ENCODE results near the gene CCS.
"Not testable (repeated sequence)": the region's sequence is repeated elsewhere in the genome, so short reads cannot be mapped to it uniquely, and the experiment has no call there.

Gene CCS

GRCh38 chr11:66561178-66561974 lies 31.6 kb upstream of the CCS start:
- DNase-seq: no peak

GRCh38 chr11:66561975-66562248 lies 31.1 kb upstream of the CCS start:
- no peak for DNase-seq

GRCh38 chr11:66562275-66562674 lies 30.7 kb upstream of the CCS start:
- no peak for DNase-seq

GRCh38 chr11:66562907-66563583 lies 29.9 kb upstream of the CCS start:
- DNase-seq: no peak

GRCh38 chr11:66563832-66564231 lies 29.2 kb upstream of the CCS start:
- DNase-seq: no peak

- DNase-seq: no peak
Measured at GRCh38 chr11:66564538-66564937, 28.4 kb upstream of the CCS start.

GRCh38 chr11:66564984-66565383 lies 28.0 kb upstream of the CCS start:
- no peak for DNase-seq

GRCh38 chr11:66566221-66566620 lies 26.8 kb upstream of the CCS start:
- DNase-seq: no peak

GRCh38 chr11:66567787-66568123 lies 25.2 kb upstream of the CCS start:
- DNase-seq: no peak

DNA sequence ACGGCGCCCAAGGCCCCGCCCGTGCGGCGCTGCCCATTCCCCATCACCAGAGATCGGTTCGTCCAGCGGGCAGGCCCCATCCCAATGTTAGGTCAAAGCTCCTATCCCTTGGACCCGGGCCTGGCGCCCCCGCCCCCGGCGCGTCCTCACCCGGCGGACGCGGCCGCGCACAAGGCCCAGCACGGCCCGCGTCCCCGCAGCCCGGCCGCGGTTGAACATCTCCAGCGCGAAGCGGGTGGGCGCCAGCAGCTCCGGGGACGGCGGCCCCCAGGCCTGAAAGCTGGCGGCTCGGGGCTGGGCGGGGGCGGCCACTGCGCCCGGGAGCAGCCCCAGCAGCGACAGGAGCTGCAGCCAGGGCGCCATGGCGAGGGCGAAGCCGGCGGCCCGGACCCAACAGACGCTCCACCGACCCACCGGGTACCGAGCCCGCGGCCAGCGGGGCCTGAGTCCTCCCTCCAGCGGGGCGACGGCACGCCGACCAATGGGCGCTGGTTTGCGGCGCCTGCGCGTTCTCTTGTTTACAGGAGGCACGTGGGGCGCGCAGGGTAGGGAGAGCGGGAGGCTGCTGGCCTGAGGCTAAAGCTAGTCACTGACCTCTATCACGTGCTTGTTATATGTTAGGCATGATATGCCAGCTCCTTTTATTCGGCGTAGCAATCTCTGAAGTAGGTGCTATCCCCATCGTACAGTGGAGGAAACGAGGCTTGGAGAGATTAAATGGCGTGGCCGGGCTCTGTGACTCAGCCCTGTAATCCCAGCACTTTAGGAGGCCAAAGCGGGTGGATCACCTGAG lies 24.7 kb upstream of the CCS start, which contains the start of gene CTSF:
Gene CTSF, minus strand, starts transcription at position 483 of the 793 bp plus-strand sequence. Its CDS starts 120 bp downstream, at position 363.
- peak; percentile 59 for DNase-seq

GRCh38 chr11:66569076-66569475 lies 23.9 kb upstream of the CCS start:
- DNase-seq: no peak

GRCh38 chr11:66570079-66570849 lies 22.7 kb upstream of the CCS start:
- DNase-seq: no peak

- DNase-seq: no peak
Measured at GRCh38 chr11:66570850-66571180, 22.2 kb upstream of the CCS start.

GRCh38 chr11:66579017-66579606 lies 13.9 kb upstream of the CCS start:
- DNase-seq: peak; percentile 62

DNA sequence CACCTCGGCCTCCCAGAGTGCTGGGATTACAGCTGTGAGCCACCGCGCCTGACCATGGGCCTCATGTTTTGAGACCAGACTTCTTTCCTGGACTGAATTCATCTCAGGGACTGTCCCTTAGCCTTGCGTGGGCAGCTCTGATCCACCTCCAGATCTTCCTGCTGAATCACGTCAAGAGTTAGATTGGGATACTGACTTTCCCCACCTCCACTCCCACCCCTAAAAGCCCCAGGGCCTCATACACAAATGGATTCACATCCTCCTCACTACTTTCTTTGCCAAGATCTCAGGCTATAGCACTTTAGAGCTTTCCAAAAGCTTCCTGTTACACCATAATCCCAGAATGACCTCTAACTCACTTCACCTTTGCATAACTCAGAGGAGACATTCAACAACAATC lies 12.2 kb upstream of the CCS start:
- DNase-seq: no peak

GRCh38 chr11:66581261-66581660 lies 11.7 kb upstream of the CCS start:
- no peak for DNase-seq

DNA sequence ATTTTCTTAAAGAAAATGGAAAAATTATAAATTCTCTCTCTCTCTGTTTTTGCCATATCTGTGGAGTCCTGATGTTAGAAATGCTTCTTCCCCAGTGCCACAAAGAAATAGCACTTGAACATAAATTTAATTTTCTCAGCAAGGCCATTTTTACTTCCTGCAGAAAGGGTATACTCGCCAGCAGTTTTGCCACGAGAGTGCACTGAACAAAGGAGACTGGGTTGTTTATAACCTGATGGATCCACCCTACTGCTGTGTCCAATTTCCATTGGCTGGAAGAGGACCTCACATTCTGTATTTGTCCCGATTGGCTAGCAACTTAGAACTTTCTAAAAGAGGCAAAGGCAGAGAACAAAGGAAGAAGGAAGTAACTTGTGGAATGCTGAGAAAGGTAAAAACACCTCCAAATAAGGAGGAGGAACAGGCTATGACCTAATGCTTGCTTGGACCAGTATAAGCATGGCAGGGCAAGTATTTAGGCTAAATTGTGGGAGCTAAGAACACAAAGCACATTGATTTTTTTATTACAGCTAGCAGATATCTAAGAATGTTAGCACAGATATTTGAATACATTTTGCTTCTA lies 10.3 kb upstream of the CCS start:
- not testable (repeated sequence) for DNase-seq

- DNase-seq: not testable (repeated sequence)
Measured at GRCh38 chr11:66585447-66585846, 7.5 kb upstream of the CCS start.

- no peak for DNase-seq
Measured at GRCh38 chr11:66586136-66586535, 6.8 kb upstream of the CCS start.

DNA sequence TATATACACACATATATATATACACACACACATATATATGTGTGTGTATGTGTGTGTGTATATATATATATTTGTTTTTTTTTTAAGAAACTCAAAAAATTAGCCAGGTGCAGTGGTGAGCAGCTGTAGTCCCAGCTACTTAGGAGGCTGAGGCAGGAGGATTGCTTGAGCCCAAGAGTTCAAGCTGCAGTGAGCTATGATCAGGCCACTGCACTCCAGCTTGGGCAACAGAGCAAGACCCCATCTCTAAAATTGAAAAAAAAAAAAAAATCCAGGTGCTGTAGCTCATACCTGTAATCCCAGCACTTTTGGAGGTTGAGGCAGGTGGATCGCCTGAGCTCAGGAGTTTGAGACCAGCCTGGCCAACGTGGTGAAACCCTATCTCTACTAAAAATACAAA lies 3.7 kb upstream of the CCS start:
- not testable (repeated sequence) for DNase-seq

DNA sequence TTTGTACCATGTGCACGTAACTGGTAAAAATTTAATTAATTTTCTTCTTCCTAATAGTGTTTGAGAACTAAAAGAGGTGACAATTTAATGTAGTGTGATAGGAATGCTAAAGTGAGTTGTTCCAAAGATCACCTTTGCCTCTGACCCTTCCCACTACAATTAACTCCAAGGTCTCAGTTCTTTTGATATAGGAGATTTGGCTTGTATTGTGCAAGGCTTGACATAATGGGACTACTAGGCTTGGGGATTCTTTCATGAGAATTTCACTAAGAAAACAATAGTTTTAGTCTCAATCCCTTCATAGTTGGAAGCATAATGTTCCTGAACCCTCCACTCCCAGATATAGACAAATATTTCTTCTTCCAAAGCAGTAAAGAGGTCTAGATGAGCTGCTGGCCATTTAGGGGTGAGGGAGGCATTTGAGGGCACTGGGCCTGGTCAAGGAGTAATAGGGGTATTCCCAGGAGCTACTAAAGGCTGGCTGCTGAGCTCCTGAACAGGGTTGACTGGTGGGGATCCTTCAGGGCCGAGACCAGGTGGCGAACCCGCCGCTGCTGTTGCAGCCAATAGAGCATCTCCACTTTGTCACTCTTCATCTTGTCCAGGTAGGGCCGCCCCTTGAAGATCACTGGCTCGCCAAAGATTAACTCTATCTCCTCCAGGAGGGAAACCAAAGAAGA lies 2.8 kb upstream of the CCS start:
- no peak for DNase-seq

- DNase-seq: no peak
Measured at GRCh38 chr11:66591175-66591574, 1.8 kb upstream of the CCS start.

All from activated CD4-positive, alpha-beta T cell treated with anti-CD3 and anti-CD28 coated beads for 1 hour (primary cell).